ENCODE results near the gene CCDC93.
"Not testable (repeated sequence)": the region's sequence is repeated elsewhere in the genome, so short reads cannot be mapped to it uniquely, and the experiment has no call there.

Gene CCDC93

GRCh38 chr2:117949806-117950205, 64.1 kb downstream of the CCDC93 start:
- DNase-seq = no peak

GRCh38 chr2:117948615-117949014, 65.3 kb downstream of the CCDC93 start:
- no peak for DNase-seq

GRCh38 chr2:117945296-117945695, 68.6 kb downstream of the CCDC93 start:
- DNase-seq = no peak

- no peak for DNase-seq
These were observed 69.1 kb downstream of the CCDC93 start for GRCh38 chr2:117944816-117945215.

GRCh38 chr2:117943013-117943672, 70.7 kb downstream of the CCDC93 start:
- DNase-seq = no peak

DNA sequence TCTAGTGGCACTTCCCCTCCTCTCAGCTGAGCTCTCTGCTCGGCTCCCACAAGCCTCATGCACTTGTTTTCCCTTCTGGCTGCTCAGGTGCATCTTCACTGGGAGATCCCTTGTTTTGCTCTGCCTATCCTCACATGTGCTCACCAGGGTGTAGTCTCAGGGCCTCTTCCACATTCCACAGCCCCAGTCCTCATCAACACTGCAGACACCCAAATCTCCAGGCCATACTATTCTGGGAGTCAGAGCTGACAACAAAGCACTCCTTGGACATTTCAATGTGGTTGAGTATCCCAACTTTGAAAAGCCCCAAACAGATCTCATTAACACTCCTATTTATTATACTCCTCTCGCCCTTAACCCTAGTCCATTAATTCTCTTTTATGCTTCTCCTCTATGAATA, 71.3 kb downstream of the CCDC93 start:
- no peak for DNase-seq

- DNase-seq = no peak
These were observed 72.2 kb downstream of the CCDC93 start for GRCh38 chr2:117941693-117942092.

GRCh38 chr2:117940436-117940835, 73.4 kb downstream of the CCDC93 start:
- no peak for DNase-seq

GRCh38 chr2:117938611-117939010, 75.3 kb downstream of the CCDC93 start:
- DNase-seq = no peak

DNA sequence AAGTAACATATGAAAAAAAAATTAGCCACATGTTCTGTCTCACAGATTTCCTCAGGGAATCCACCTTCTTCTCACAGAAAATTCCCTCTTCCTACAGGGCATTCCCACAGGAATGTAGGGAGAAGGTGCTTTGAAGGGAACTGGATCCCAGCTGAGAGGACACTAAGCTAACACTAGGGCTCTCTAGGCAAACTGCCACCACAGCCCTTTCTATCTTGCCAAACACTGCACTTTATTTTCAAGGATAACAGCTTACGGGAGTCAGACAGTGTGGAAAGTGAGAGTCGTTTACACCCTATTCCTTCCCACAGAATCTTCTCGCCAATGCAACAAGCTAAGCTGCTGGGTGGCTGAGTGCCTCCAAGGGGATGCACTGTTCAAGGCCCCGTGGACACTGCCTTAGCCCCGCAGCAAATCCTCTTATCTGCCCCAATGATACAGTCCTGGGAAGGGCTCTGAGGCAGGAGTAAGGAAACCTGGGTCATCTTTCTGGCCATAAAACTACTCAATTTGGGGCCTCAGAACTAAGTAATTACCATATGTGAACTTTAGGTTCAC, 76.9 kb downstream of the CCDC93 start:
- DNase-seq = no peak

DNA sequence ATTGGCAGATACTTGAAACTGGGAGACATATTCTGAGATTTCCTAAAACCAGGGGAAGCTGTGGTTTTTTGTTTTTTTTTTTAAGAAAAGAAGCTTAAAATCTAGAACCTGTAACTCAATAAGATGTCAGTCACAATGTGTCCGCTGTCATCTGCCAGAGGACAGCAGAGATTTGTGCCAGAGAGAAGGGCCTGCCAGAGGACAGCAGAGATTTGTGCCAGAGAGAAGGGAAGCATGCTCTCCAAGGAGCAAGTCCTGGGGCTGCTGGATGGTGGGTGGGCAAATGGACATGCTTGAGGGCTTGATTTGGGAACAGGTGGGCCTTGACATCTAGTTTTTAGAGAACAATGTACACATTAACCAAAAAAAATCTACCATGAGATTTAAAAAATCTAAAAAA, 77.9 kb downstream of the CCDC93 start:
- DNase-seq = no peak

DNA sequence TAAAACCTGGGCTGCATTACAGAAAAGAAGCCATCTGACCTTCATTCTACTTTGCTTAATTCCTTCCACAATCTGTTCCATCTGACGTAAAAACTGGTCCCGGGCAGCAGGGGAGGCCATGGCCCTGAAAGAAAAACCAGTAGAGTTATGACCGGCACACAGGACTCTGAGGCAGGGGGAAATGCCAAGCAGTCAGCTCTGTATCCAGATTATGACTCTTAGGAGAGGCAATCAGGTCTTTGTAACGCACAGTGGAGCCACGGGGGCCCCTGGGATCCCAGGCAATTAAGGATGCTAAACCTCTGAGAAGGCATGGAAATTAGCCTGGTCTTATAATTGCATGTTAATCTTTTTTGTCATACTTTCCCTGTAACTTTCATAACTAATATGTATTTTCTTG, 78.4 kb downstream of the CCDC93 start:
- DNase-seq = no peak

DNA sequence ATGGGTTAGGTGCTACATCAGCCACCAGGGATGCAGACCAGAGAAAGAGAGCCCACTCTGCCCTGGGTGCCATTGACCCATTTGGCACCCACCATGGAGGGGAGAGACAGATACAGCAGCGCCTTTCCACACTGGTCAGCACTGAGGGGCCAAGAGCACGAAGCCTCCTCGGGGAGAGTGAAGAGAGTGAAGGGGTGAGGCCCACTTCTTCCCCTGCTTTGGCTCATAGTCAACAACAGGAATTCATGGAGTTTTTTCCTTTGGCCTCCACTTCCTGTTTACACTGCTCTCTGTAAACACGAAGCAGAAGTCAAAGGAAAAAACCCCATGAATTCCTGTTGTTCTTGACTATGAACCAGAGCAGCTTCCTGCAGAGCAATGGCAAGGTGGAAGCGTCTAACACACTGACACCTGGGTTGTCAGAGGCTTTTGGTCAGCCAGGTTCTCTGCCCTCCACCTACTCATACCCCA, 80.0 kb downstream of the CCDC93 start:
- DNase-seq = no peak

GRCh38 chr2:117931978-117932377, 81.9 kb downstream of the CCDC93 start:
- DNase-seq = no peak

DNA sequence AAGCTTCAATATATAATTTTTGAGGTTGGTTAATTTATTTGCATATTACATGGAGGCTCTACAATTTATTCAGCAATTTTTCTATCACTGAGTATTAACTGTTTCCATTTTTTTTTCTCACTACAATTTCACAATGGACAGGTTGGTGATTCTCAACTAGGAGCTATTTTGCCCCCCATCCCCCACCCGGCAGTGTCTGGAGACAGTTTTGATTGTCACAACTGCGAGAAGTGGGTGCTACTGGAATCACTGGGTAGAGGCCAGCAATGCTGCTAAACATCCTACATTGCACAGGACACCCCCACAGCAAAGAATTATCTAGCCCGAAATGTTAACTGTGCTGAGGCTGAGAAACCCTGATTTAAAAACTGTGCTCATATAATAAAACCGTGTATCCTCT, 82.6 kb downstream of the CCDC93 start:
- no peak for DNase-seq

DNA sequence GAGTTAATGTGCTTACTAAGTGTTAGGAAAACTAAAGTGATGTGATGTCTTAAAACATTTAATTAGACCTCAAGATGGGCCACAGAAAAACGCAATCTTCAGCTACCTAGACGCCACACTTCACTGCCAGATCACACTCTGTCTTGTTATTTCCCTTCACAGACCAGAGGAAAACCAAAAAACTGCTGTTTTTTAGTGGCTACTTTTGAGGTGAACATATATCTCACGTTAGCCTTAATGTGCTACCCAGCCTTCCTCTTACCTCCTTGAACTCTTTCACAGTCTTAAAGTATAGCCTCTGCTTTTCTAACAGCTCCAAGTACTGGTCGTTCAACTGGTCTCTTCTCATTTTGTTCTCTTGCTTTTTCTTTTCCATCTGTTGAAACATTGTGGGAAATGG, 83.1 kb downstream of the CCDC93 start:
- DNase-seq = no peak

DNA sequence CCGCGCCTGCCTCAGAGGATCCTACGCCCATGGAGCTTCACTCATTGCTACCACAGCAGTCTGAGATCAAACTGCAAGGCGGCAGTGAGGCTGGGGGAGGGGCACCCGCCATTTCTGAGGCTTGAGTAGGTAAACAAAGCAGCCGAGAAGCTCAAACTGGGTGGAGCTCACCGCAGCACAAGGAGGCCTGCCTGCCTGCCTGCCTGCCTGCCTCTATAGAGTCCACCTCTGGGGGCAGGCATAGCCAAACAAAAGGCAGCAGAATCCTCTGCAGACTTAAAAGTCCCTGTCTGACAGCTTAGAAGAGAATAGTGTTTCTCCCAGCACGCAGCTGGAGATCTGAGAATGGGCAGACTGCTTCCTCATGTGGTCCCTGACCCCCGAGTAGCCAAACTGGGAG, 90.4 kb downstream of the CCDC93 start:
- not testable (repeated sequence) for DNase-seq

GRCh38 chr2:117921520-117921919, 92.3 kb downstream of the CCDC93 start:
- DNase-seq = no peak

- no peak for DNase-seq
These were observed 95.3 kb downstream of the CCDC93 start for GRCh38 chr2:117918608-117919007.

- DNase-seq = peak; percentile 10
These were observed 96.5 kb downstream of the CCDC93 start for GRCh38 chr2:117917223-117917917.

DNA sequence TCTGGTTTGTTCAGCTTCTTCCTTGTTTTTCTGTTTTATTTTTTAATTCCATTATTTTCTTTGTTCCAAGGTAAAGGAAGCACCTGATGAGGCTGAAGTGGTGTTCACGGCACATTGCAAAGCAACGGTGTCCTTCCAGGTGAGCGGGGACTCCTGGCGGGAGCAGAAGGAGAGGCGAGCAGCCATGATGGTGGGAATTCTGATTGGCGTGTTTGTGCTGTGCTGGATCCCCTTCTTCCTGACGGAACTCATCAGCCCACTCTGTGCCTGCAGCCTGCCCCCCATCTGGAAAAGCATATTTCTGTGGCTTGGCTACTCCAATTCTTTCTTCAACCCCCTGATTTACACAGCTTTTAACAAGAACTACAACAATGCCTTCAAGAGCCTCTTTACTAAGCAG, 110.9 kb downstream of the CCDC93 start:
- no peak for DNase-seq

GRCh38 chr2:117888897-117889296, 125.0 kb downstream of the CCDC93 start:
- DNase-seq = no peak

- no peak for DNase-seq
These were observed 128.6 kb downstream of the CCDC93 start for GRCh38 chr2:117885308-117885707.

GRCh38 chr2:117879003-117879402, 134.9 kb downstream of the CCDC93 start:
- no peak for DNase-seq

All from hematopoietic multipotent progenitor cell treated with erythropoietin and hydrocortisone succinate and interleukin-3 and kit ligand, for 6 days (in vitro differentiated cells).